GM18502 (cell line): ENCODE data around the gene ZSCAN20.

Source experiments
- ATAC-seq: cut with Tn5 transposase; IDR thresholded peaks from one replicate; pipeline ENCODE4 v1.9.1; 2021; ENCODE audit warnings: mild to moderate bottlenecking; ENCODE audit not compliant: unreplicated experiment, poor library complexity

ZSCAN20 gene

DNA sequence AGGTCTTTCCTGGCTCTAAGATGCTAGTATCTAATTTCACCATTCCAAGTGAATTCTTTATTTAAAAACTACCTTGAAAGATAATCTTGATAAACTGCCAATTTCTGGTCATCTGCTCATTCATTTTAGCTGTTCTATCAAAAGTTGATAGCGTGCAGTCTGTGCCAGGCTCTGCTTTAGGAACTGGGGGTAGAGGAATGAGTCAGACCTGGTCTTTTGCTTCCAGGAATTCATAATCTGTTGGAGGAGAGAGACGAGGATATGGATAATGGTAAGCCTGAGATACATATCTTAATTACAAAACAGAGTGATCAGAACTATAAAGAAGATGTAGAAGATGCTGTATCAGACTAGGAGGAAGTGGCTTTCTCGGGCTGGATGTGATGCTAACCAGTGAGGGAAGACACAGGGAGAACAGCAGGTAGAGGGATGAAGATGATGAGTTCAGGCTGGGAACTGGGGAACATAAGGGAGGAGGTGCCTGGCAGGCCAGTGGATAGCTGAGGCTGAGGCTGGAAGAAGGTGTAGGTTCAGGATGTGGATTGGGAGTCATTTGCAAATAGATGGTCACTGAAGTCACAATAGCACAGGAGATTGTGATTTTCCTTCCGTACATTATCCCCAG lies 29.3 kb upstream of the ZSCAN20 start:
- ATAC-seq = no peak

DNA sequence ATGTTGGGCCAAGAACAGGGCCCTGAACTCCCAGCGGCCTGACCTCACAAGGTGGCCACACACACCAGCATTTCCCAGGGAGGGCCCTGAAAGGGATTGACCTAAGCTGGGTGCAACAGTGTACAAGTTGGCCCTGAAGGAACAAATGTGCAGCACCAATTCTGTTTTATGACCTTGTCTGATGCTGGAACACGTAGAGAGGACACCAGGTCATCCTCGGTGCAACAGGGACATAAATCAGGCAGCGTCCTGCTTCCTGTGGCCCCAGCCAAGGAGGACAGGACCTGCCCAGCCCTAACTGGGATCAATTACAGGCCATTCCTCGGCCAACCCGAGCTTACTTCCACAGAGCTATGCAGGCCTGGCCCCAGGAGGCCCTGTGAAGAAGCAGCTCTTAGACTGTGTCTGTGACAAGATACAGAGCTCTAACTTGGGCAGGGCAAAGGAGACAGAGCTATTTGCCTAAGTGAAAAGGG lies 28.7 kb upstream of the ZSCAN20 start:
- ATAC-seq = no peak

DNA sequence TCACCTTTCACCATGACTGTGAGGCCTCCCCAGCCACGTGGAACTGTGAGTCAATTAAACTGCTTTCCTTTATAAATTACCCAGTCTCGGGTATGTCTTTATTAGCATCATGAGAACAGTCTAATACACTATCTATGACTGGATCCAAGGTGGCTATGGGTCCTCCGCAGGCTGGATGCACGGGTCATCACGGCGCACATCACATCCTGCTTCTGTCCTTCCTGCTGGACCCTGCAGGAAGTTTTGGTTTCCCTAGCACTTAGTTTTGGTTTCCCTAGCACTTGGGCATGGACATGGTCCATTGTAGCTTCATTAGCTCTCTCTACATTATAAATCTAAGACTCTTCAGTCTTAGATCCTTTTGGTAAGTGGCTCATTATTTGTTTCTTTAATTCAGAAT lies 27.3 kb upstream of the ZSCAN20 start:
- no peak for ATAC-seq

DNA sequence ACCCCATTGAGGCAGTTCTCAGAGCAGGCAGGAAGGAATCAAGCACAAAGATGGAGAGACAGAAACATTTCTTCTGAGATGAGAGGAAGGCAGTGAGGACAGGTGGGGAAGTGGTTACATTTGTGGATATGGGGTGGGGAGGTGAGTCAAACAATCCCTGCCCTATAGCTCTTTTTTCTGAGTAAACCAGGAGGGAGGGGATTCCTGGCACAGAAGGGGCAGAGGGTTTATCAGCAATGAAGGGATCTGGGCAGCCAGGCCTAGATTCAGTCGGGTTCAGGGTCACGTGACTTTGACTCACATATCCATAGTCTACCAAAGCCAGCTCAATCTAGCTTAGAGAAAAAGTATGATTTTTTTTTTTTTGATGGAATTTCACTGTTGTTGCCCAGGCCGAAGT lies 25.9 kb upstream of the ZSCAN20 start:
- ATAC-seq = no peak

DNA sequence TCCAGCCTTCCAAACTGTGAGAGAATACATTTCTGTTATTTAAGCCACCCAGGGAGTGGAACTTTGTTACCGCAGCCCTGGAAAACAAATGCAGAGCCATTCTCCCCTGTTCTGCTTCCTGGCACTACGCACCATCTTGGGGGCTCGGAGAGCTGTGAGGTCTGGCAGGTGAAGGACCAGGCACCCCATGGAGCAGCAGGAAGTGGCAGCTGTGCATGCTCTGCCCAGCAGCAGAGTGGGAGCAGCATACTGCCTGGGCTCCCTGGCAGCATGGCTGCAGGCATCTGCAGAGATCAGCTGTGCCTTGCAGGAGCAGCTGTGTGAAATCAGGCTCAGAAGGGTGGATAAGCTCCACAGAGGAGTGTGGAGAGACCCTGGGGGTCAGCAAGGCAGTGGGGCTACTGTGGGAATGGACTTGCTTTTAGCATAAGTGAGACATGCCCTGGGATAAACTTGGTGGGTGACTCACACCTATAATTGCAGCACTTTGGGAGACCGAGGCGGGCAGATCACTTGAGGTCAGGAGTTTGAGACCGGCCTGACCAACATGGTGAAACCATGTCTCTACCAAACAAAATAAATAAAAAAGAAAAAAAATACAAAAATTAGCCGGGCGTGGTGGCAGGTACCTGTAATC lies 17.7 kb upstream of the ZSCAN20 start:
- no peak for ATAC-seq

DNA sequence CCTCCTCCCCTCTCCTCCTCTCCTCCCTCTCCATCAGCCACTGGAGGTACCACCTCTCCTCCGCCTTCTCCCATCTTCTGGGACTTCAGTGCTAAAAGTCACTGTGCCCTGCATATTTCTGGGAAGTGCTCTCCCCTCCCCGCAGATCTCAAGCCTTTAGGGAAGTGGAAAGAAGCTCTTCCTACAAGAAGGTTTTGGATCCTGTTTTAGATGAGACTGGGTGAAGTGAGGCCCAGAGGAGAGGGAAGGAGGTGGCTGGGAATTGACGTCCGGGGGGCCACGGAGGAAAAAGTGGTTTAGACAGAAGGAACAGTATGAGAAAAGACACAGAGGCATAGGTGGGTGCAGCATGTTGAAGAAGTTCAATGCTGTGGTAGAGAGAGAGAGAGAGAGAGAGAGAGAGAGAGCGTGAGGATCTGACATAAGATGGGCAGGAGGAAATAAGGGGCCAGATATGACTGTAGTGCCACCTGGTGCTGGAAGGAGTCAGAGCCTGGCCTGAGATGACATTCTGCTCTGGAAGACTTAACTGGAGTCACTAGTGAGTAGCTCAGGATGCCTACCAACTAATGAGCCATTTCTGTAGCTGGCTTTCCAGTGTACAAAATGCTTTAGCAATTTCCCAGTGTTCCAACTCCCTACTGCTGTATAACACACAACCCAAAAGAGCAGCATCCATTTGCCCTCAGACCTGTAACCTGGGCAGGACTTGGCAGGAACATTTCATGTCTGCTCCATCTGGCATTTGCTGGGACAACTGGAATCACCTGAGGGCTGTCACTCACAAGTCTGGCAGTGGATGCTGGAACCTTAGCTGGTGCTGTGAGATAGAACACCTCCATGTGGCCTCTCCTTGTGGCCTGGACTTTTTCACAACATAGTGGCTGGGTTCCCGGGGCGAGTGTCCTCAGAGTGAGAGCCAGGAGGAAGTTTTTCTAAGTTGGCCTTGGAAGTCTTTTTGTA lies 16.6 kb upstream of the ZSCAN20 start:
- ATAC-seq = no peak

DNA sequence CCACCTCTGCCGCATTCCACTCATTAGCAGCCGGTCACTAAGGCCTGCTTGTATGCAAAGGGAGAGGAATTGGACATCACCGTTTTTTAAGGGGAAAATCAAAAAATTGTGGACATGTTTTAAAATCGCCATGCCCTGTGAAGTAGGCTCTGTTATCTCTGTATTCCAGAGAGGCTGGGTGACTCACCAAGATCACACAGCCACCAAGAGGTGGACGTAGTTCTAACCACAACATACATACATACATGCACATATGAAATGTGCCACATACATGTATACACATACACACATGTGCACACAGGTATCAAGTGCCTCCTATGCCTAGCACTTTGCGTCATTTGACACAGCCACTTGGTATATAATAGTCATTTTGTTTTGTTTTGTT lies 16.0 kb upstream of the ZSCAN20 start:
- ATAC-seq = no peak

DNA sequence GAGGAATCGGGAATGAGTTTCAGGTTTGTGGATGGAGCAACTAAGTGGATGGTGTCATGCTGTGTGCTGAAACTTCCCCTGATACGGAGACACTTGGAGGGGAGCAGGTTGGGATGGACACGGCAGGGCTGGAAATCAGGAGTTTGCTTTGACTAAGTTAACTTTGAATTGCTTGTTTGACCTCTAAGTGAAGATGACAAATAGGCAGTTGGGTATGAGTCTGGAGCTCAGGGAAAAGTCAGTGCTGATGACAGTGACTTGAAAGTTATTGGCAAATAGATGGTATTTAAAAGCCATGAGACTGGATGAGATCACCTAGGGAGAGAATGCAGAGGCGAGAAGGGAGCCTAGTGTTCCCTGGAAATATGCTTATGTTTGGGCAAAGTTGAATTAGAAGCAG lies 12.8 kb upstream of the ZSCAN20 start:
- ATAC-seq = no peak

DNA sequence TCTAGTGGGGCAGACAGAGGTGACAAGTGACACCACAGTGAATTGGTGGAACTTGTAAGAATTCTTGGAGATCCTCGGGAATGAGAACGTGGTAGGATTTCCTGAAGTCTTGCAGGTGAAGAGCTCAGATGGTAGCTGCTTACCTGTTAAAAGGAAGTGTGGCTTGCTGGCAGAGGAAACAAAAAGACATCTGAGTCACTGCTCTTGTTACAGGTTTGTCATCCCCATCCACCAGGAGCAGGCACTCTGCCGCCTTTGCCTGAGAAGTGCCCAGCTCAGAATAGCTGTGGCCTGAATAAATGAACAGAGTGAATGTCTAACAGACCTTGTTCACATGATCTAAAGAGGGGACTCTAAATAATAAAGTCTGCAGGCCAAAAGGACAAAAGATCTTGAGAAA lies 12.3 kb upstream of the ZSCAN20 start:
- no peak for ATAC-seq

DNA sequence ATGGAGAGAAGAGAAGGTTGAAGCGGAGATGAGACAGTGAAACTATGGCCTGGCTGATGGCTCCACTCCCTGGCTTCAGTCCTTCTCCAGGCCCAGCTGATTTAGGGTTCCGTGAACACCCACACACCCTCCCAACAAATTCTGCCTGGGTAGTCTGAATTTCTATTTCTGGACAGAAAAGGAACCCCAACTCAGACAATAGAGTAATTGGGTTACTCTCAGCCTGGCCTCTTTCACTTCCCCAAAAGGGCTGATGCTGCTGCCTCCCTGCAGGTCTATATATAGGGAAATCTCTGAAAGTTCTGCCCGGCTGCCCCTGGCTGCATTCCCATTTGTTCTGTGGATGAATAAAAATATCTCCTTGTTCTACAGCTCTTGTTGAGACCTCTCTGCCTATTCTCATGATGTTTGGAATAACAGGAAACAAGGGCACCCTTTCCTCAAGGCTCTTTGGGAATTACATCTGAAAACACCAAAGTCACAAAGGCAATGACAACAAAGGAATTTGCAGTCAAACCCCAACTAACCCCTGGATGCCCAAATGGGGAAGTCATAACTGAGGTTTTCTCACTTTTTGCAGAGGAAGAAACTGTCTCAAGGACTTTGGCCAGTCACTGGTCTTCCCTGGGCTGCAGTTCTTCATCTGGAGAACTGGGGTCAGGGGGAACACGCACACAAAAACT lies 11.4 kb upstream of the ZSCAN20 start:
- no peak for ATAC-seq

DNA sequence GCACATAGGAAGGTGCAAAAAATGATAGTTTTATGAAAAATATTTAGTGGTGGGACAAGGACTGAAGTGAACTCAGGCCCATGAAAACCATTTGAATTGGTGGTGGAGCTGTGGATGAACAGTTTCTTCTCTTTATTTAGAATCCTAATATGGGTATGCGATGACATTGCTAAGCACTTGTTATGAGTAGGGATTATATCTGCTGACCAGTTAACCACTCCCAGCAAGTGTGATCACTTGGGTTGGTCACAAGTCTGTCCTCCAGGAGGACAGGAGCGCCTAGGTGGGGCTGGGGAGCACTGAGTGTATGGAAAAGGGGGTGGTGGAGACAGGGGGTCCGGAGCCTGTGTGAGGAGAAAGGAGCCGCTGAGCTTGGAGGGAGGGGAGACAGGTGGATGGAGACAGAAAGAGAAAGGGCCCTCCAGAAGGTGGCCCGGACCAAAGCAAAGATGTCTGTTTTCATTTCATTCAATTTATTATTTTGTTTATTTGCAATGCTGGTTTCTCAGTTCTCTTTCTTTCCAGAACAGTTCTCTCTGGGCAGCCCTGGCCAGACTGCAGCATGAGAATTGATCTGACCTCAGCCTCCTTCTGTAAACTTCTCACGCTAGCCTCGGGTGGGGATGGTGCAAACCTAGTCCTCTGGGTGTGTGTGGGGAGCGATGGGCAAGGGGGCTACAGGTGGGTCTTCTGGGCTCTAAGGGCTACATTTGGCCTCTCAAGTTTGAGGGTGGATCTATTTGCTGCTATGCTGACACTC lies 9.9 kb upstream of the ZSCAN20 start:
- no peak for ATAC-seq

DNA sequence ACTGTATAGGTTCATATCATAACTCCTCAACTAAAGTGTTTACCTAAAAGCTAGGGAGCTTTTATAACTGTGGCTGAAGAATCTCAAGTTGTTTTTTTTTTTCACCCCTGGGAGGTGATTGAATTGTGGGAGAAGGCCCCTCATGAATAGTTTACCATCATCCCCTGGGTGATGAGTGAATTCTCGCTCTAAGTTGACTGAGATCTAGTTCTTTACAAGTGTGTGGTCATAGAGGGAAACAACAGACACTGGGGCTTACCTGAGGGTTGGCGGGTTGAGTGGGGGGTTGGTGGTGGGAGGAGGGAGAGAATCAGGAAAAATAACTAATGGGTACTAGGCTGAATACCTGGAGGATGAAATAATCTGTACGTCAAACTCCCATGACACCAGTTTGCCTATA lies 7.9 kb upstream of the ZSCAN20 start:
- no peak for ATAC-seq

DNA sequence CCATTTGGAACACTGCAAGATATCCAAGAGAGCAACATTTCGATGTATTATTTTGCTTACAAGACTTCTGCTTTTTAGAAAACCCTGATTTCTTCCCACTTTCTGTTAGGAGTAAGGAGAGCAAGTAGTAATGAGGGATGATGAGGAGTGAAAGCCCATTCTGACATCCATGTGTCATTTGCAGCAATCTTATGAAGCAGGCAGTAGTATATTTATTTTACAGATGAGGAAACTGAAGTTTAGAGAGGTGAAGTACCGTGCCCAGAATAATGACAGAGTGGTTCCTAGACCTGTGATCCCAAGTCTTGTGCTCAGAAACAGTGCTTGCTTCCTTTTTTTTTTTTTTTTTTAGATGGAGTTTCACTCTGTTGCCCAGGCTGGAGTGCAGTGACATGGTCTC lies 7.1 kb upstream of the ZSCAN20 start:
- no peak for ATAC-seq

DNA sequence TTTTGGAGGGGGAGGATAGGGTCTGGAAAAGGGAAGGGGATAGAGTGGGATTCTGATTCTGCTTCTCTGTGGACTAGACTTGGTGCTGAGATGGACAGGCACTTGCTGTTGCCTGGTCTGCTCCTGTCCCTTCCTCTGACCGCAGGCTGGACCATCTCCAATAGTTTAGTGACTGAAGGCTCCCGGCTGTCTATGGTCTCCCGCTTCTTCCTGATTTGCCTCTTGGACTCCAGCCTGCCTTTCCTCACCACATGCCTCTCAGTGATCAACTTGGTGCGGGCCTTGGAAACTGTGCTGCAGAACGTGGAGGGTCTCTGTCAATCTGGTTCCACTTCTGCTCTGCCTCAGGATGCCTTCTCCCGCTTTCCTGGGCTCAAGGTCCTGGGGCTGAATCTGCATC lies 6.3 kb upstream of the ZSCAN20 start:
- ATAC-seq = no peak

DNA sequence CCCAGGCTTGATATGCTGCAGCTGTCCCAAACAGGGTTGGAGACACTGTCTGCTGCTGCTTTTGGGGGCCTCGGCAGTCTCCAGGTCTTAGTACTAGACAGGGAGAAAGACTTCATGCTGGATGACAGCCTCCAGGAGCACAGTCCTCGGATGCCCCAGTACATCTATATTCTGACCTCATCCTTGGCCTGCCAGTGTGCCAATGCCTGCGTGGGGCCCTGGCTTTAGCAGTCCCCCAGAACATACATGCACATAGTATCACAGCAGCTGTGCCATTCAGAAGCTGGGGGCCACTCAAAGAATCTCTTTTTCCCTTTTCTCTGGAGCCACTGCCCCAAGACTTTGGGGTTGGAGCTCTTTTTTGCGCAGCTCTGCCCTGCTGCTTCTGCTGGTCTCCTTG lies 4.4 kb upstream of the ZSCAN20 start:
- ATAC-seq = no peak

DNA sequence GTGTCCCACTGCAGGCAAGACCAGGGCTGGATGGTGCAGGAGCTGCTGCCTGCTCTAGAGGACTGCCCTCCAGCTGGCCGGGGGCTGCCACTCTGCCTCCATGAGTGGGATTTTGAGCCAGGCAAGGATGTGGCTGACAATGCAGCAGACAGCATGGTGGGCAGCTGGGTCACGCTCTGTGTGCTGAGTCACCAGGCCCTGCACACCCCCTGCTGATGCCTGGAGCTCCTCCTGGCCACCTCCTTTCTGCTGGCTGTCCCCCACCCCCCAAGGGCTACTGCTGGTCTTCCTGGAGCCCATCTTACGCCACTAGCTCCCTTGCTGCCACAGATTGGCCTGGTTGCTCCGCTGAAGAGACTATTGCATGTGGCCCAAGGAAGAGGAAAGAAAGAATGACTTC lies 3.9 kb upstream of the ZSCAN20 start:
- no peak for ATAC-seq

DNA sequence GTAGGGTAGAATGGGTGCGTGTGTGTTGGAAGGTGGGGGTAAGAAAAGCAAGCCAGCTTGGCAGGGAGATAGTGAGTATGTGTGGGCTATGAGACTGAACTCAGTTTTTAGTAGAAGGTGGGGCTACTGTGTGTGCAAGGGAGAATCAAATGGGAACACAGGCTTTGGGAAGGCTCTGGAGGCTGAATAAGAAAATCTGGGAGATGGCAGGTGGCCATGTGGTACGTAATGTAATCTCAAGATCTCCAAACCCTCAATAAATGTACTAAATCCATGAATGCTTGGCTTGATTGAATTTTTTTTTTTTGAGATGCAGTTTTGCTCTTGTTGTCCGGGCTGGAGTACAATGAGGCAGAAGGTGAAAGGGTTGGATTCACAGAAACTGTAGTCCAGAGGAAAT lies 3.5 kb upstream of the ZSCAN20 start:
- no peak for ATAC-seq

DNA sequence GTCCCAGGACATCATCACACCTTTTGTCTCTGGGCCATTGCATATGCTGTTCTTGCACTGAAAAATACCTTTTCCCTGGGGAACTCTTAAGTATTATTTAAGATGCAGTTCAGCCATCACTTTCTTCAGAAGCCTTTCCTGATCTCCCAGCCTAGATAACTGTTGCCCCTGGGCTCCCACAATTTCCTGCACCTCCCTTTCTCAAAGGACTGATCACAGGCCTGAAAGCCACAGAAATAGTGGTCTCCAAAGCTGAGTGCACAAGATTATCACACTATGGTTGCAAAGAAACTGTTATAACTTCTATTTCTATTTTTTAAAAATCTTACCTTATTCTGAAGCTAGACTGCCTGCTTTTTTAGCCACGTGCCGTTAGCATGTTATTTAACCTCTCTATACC lies 2.8 kb upstream of the ZSCAN20 start:
- no peak for ATAC-seq

DNA sequence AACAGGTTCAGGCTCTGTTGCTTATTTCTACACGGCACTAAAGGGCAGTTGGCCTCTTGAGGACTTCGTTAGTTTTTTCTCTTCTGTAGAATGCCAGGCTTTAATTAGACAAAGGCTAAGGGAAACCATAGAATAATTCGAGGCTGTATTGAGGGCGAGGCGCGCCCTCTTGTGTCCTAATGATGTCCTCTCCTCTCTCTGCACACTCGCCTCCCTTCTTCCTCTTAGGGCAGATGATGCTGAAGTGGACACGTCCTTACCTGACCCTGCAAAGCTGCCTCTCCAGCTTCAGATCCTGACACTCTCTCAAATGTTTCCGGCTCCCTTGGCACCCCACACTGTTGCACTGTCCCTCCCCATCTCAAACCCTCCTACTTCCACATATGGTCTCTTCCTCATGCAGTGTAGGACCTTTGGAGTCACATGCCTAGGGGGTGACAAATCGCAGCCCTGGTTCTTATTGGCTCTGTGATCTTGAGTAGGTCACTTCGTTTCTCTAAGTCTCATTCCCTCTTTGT lies 1.9 kb upstream of the ZSCAN20 start:
- no peak for ATAC-seq

DNA sequence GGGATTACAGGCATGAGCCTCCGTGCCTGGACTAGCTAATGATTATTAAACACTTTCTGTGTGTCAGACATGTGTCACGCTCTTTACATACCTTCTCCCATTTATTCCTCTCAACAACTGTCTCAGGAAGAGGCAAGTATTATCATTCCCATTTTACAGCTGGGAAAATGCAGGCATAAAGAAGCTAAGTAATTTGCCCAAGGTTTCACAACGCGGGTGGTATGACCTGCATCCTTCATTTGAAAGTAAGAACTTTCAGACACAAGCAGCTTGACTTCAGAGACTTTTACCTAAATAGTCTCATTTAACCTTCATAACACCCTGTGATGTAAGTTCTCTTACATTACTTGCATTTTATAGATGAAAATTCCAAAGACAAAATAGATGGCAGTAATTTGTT lies 1.0 kb upstream of the ZSCAN20 start:
- ATAC-seq = no peak
